Adrenal gland (tissue), 5 donors: Measurements from ENCODE around the gene COL1A1.

Experiments used
- CTCF ChIP-seq, 6 experiments: fragments of 450-650 bp in 4 of 6; fragments of 200-600 bp in 2 of 6; sonication (generic) in 1 of 6; IDR thresholded peaks; 1 replicate in 5 of 6; 2 replicates in 1 of 6; pipeline versions ENCODE4 v1.5.1 to v1.8.0; 2016 to 2021; ENCODE audit warnings: antibody characterized with exemption in 6 of 6, mild to moderate bottlenecking in 2 of 6, moderate library complexity in 1 of 6
- POLR2A ChIP-seq, 2 donors: fragments of 450-650 bp; IDR thresholded peaks; one replicate each; pipeline ENCODE4 v1.6.1; 2017; ENCODE audit warnings: antibody characterized with exemption in 2 of 2, mild to moderate bottlenecking in 2 of 2, moderate library complexity in 1 of 2
- donor health status: DM: no; HTN: no; CAD: no.

DNA sequence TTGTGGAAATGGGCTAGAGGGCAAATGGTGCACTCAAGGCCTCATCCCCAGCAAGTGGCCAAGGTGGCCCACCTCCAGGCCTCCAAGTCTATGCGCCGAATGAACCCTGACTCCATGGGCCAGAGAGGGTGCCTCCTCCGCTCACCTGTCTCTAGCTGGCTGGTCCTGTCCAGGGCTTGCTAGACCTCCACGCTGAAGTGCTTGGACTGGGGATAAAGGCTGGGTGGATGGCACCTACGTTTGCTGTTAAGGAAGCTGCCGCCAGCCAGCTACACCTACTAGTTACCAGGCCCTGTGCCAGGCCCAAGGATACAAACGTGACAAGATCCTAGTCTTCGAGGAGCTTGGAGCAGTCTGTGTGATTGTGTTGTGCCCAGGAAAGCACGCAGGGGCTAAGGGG, 36.4 kb downstream of the COL1A1 start:
- TF ChIP-seq CTCF (IDR thresholded peaks at IDR 0.05) (no peak), POLR2A (IDR thresholded peaks at IDR 0.05) (no peak)
